ENCODE data around the gene FHIT.

- TF ChIP-seq, protein P1, sequence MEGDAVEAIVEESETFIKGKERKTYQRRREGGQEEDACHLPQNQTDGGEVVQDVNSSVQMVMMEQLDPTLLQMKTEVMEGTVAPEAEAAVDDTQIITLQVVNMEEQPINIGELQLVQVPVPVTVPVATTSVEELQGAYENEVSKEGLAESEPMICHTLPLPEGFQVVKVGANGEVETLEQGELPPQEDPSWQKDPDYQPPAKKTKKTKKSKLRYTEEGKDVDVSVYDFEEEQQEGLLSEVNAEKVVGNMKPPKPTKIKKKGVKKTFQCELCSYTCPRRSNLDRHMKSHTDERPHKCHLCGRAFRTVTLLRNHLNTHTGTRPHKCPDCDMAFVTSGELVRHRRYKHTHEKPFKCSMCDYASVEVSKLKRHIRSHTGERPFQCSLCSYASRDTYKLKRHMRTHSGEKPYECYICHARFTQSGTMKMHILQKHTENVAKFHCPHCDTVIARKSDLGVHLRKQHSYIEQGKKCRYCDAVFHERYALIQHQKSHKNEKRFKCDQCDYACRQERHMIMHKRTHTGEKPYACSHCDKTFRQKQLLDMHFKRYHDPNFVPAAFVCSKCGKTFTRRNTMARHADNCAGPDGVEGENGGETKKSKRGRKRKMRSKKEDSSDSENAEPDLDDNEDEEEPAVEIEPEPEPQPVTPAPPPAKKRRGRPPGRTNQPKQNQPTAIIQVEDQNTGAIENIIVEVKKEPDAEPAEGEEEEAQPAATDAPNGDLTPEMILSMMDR (IDR thresholded peaks at IDR 0.05), result no peak
- TF ChIP-seq EP300 (IDR thresholded peaks at IDR 0.05), result no peak
Observed at GRCh38 chr3:60650171-60650570, 601.1 kb downstream of the FHIT start.
